Liver (tissue), 9 donors: ENCODE data around the gene SERPINB2. TPM values are rescaled to one million over a fixed set of nuclear protein-coding genes. Genes with fewer than 3 reads are reported as not detected.

ENCODE experiments used
- DNase-seq: peaks from one replicate; pipeline ENCODE4 v3.0.0-alpha.2; 2017; ENCODE audit warnings: low spot score
- H3K27ac ChIP-seq, 2 donors: one replicate each; pipeline ENCODE4 v1.7.0; 2013; ENCODE audit warnings: inconsistent platforms in 2 of 2, low read length in 2 of 2, control low read depth in 1 of 2, low read depth in 1 of 2, mild to moderate bottlenecking in 1 of 2
- H3K27me3 ChIP-seq, 4 donors: one replicate each; pipeline versions ENCODE4 v1.6.1 to v1.7.0; 2013; ENCODE audit warnings: low read length in 3 of 4, inconsistent platforms in 1 of 4, mild to moderate bottlenecking in 1 of 4, moderate library complexity in 1 of 4; ENCODE audit not compliant: control insufficient read depth in 4 of 4, insufficient read depth in 4 of 4
- H3K36me3 ChIP-seq, 4 donors: one replicate each; pipeline versions ENCODE4 v1.6.1 to v1.7.0; 2013; ENCODE audit warnings: low read length in 3 of 4, mild to moderate bottlenecking in 3 of 4, low read depth in 1 of 4, moderate library complexity in 1 of 4; ENCODE audit not compliant: control insufficient read depth in 4 of 4, insufficient read depth in 3 of 4
- H3K4me1 ChIP-seq, 4 donors: one replicate each; pipeline versions ENCODE4 v1.6.1 to v1.7.0; 2013; ENCODE audit warnings: low read length in 3 of 4, mild to moderate bottlenecking in 3 of 4, moderate library complexity in 1 of 4; ENCODE audit not compliant: control insufficient read depth in 4 of 4, insufficient read depth in 4 of 4
- H3K4me3 ChIP-seq, 3 donors: one replicate each; pipeline versions ENCODE4 v1.6.1 to v1.7.0; 2013; ENCODE audit warnings: low read length in 3 of 3, control low read depth in 1 of 3, low read depth in 1 of 3, mild to moderate bottlenecking in 1 of 3
- H3K9ac ChIP-seq, 2 donors: one replicate each; pipeline ENCODE4 v1.7.0; 2013; ENCODE audit warnings: low read length in 2 of 2, mild to moderate bottlenecking in 2 of 2, moderate library complexity in 2 of 2, control low read depth in 1 of 2, low read depth in 1 of 2
- H3K9me3 ChIP-seq, 4 donors: one replicate each; pipeline versions ENCODE4 v1.6.1 to v1.7.0; 2013; ENCODE audit warnings: low read length in 3 of 4; ENCODE audit not compliant: control insufficient read depth in 4 of 4
- ATF3 ChIP-seq: IDR thresholded peaks from 2 replicates; pipeline ENCODE4 v1.6.1; 2016; ENCODE audit warnings: antibody characterized with exemption
- CTCF ChIP-seq: fragments of 150-350 bp; IDR thresholded peaks from 2 replicates; pipeline ENCODE4 v1.5.1; 2017; ENCODE audit warnings: improper control_type of control experiment, low read depth, low read length; ENCODE audit not compliant: missing input control
- FOXA1 ChIP-seq: IDR thresholded peaks from 2 replicates; pipeline ENCODE4 v1.6.1; 2016; ENCODE audit warnings: antibody characterized with exemption
- GABPA ChIP-seq, 2 donors: IDR thresholded peaks in 1 of 2; conservative IDR thresholded peaks in 1 of 2; 2 replicates each; pipeline ENCODE4 v1.6.1; 2016; ENCODE audit warnings: antibody characterized with exemption in 2 of 2, mild to moderate bottlenecking in 1 of 2, moderate library complexity in 1 of 2
- HNF4A ChIP-seq, 2 donors: conservative IDR thresholded peaks; 2 replicates each; pipeline ENCODE4 v1.6.1; 2016; ENCODE audit warnings: antibody characterized with exemption in 2 of 2, mild to moderate bottlenecking in 2 of 2
- HNF4G ChIP-seq: IDR thresholded peaks from 2 replicates; pipeline ENCODE4 v1.6.1; 2016; ENCODE audit warnings: antibody characterized with exemption
- MAX ChIP-seq: IDR thresholded peaks from 2 replicates; pipeline ENCODE4 v1.6.1; 2016; ENCODE audit warnings: antibody characterized with exemption
- NR2F2 ChIP-seq: IDR thresholded peaks from 2 replicates; pipeline ENCODE4 v1.6.1; 2016; ENCODE audit warnings: antibody characterized with exemption
- RAD21 ChIP-seq, 2 donors: IDR thresholded peaks; 2 replicates each; pipeline ENCODE4 v1.6.1; 2016; ENCODE audit warnings: antibody characterized with exemption in 2 of 2, mild to moderate bottlenecking in 2 of 2
- REST ChIP-seq: IDR thresholded peaks from 2 replicates; pipeline ENCODE4 v1.6.1; 2016; ENCODE audit warnings: antibody characterized with exemption, mild to moderate bottlenecking
- RXRA ChIP-seq, 2 donors: IDR thresholded peaks; 2 replicates each; pipeline ENCODE4 v1.6.1; 2017 to 2018; ENCODE audit warnings: antibody characterized with exemption in 2 of 2, mild to moderate bottlenecking in 1 of 2
- SP1 ChIP-seq: IDR thresholded peaks from 2 replicates; pipeline ENCODE4 v1.6.1; 2018; ENCODE audit warnings: antibody characterized with exemption, mild to moderate bottlenecking
- TAF1 ChIP-seq: conservative IDR thresholded peaks from 2 replicates; pipeline ENCODE4 v1.6.1; 2016; ENCODE audit warnings: antibody characterized with exemption, mild to moderate bottlenecking
- YY1 ChIP-seq: IDR thresholded peaks from 2 replicates; pipeline ENCODE4 v1.6.1; 2016; ENCODE audit warnings: antibody characterized with exemption, mild to moderate bottlenecking
- ZBTB33 ChIP-seq: IDR thresholded peaks from 2 replicates; pipeline ENCODE4 v1.6.1; 2016; ENCODE audit warnings: antibody characterized with exemption
- WGBS: extraction: QIAGEN DNeasy Blood & Tissue Kit; methylation state at CpG from one replicate; pipeline ENCODE4 v1.1.7; 2013; 5-methylcytosine and 5-hydroxymethylcytosine counted together
- polyA plus RNA-seq, 2 donors: library from polyadenylated mRNA; stranded (reverse) in 1 of 2; unstranded in 1 of 2; fragments of 200-250 nt in 1 of 2; fragments of >200 nt in 1 of 2; fragmentation: Nextera tagmentation in 1 of 2; extraction: Ambion mirVana in 1 of 2; gene quantifications; one replicate each; pipeline versions ENCODE4 v1.2.1 to v1.2.3, GENCODE V29; 2013 to 2015
- total RNA-seq, 2 donors: library from RNA; depleted of rRNA; stranded (reverse); fragments of >200 nt; gene quantifications; one replicate each; pipeline ENCODE4 v1.2.3, GENCODE V29; 2014
- donor health status: healthy.
- donor health status: healthy.
- donor health status: healthy.
- donor health status: healthy.
- donor health status: healthy.

SERPINB2 gene
- total and polyA plus RNA-seq, 4 donors = 0.02 to 1.7 TPM; not detected in 2

- no peak for DNase-seq
Observed at GRCh38 chr18:63947051-63947790, 59.7 kb downstream of the SERPINB2 start.

GRCh38 chr18:63949068-63949737, 61.7 kb downstream of the SERPINB2 start, which contains the start of gene HMSD:
HMSD (plus strand) TSS chr18:63949301; CDS start chr18:63953456, 4,155 bp downstream.
- WGBS = 13% methylated on average over 35 of the region's 35 CpGs
- Histone ChIP-seq H3K9ac (no peak within 1 kb of the TSS), H3K27me3 (no peaks in the 10 kb centered on the region), H3K4me1 (peaks cover 0 to 8% (median 3%) of the 10 kb centered on the region in 4 donors), H3K9me3 (no peaks in the 10 kb centered on the region), H3K4me3 (peak within 1 kb of the TSS in 1 of 3 donors; percentile 35), H3K36me3 (no peaks in the 10 kb centered on the region), H3K27ac (no peak within 1 kb of the TSS)
- DNase-seq = peak; percentile 51
- TF ChIP-seq YY1 = no peak
- TF ChIP-seq ZBTB33 = no peak
- TF ChIP-seq RAD21 (IDR thresholded peaks at IDR 0.05) = peak; percentile 37 to 64
- TF ChIP-seq SP1 = no peak
- TF ChIP-seq NR2F2 = no peak
- TF ChIP-seq CTCF = peak; percentile 35
- TF ChIP-seq TAF1 = no peak
- TF ChIP-seq HNF4A (conservative IDR thresholded peaks at IDR 0.05) = no peak
- TF ChIP-seq REST = no peak
- no peak for TF ChIP-seq GABPA (IDR thresholded peaks at IDR 0.05 in 1 of 2, conservative IDR thresholded peaks at IDR 0.05 in 1 of 2)
- no peak for TF ChIP-seq MAX

More at GRCh38 chr18:63947051-63947790, 59.7 kb downstream of the SERPINB2 start:
- Histone ChIP-seq H3K9me3 (no peaks in the 10 kb centered on the region), H3K9ac (no peak overlapping the region), H3K27me3 (no peaks in the 10 kb centered on the region), H3K4me1 (peaks cover 0 to 8% (median 3%) of the 10 kb centered on the region in 4 donors), H3K36me3 (no peaks in the 10 kb centered on the region), H3K27ac (no peak overlapping the region), H3K4me3 (no peak overlapping the region)
- 89% methylated on average over 3 of the region's 3 CpGs for WGBS
- TF ChIP-seq HNF4G (no peak), REST (no peak), ATF3 (no peak), RXRA (IDR thresholded peaks at IDR 0.05) (no peak), FOXA1 (no peak)
